HPDE6-E6E7 (cell line): ENCODE results near the gene GRB14.
"Not testable (repeated sequence)": the region's sequence is repeated elsewhere in the genome, so short reads cannot be mapped to it uniquely, and the experiment has no call there.

Source experiments
- DNase-seq: peaks from one replicate; pipeline ENCODE4 v3.0.0; 2011; ENCODE audit warnings: missing footprints; ENCODE audit errors: extremely low spot score

GRB14 gene

GRCh38 chr2:164495491-164496223 is 125.6 kb downstream of the GRB14 start:
- peak; percentile 36 for DNase-seq

- DNase-seq, result no peak
These were observed 135.7 kb downstream of the GRB14 start for GRCh38 chr2:164485541-164485940.

- DNase-seq, result no peak
These were observed 141.8 kb downstream of the GRB14 start for GRCh38 chr2:164479460-164479859.

- no peak for DNase-seq
These were observed 143.1 kb downstream of the GRB14 start for GRCh38 chr2:164478205-164478604.

GRCh38 chr2:164474873-164475272 is 146.4 kb downstream of the GRB14 start:
- DNase-seq, result no peak

GRCh38 chr2:164473021-164473420 is 148.3 kb downstream of the GRB14 start:
- no peak for DNase-seq

GRCh38 chr2:164465047-164465446 is 156.2 kb downstream of the GRB14 start:
- DNase-seq, result not testable (repeated sequence)

- DNase-seq, result no peak
These were observed 156.9 kb downstream of the GRB14 start for GRCh38 chr2:164464376-164464775.

GRCh38 chr2:164458792-164459191 is 162.5 kb downstream of the GRB14 start:
- no peak for DNase-seq

GRCh38 chr2:164457271-164457670 is 164.0 kb downstream of the GRB14 start:
- DNase-seq, result no peak

- DNase-seq, result no peak
These were observed 164.7 kb downstream of the GRB14 start for GRCh38 chr2:164456619-164457018.

- no peak for DNase-seq
These were observed 167.5 kb downstream of the GRB14 start for GRCh38 chr2:164453656-164454305.

GRCh38 chr2:164450278-164450677 is 171.0 kb downstream of the GRB14 start:
- no peak for DNase-seq

GRCh38 chr2:164449706-164450105 is 171.6 kb downstream of the GRB14 start:
- DNase-seq, result no peak

GRCh38 chr2:164447660-164448059 is 173.6 kb downstream of the GRB14 start:
- no peak for DNase-seq
